HG02973 (cell line): Measurements from ENCODE around the gene ADARB2.
"Not testable (repeated sequence)": the region's sequence is repeated elsewhere in the genome, so short reads cannot be mapped to it uniquely, and the experiment has no call there.

ENCODE experiments used
- ATAC-seq: cut with Tn5 transposase; IDR thresholded peaks from one replicate; pipeline ENCODE4 v1.9.1; 2021; ENCODE audit warnings: moderate library complexity; ENCODE audit not compliant: unreplicated experiment

The ADARB2 gene

GRCh38 chr10:1552406-1552805 is 184.9 kb downstream of the ADARB2 start:
- no peak for ATAC-seq

GRCh38 chr10:1551636-1552338 is 185.5 kb downstream of the ADARB2 start:
- no peak for ATAC-seq

GRCh38 chr10:1550616-1551015 is 186.7 kb downstream of the ADARB2 start:
- no peak for ATAC-seq

- no peak for ATAC-seq
These were observed 187.1 kb downstream of the ADARB2 start for GRCh38 chr10:1550291-1550595.

GRCh38 chr10:1549591-1550290 is 187.6 kb downstream of the ADARB2 start:
- ATAC-seq: no peak

- ATAC-seq: no peak
These were observed 188.7 kb downstream of the ADARB2 start for GRCh38 chr10:1548596-1548995.

- ATAC-seq: no peak
These were observed 189.2 kb downstream of the ADARB2 start for GRCh38 chr10:1548146-1548545.

GRCh38 chr10:1546431-1547110 is 190.8 kb downstream of the ADARB2 start:
- no peak for ATAC-seq

GRCh38 chr10:1545524-1545923 is 191.8 kb downstream of the ADARB2 start:
- no peak for ATAC-seq

- no peak for ATAC-seq
These were observed 192.4 kb downstream of the ADARB2 start for GRCh38 chr10:1544929-1545328.

- no peak for ATAC-seq
These were observed 193.1 kb downstream of the ADARB2 start for GRCh38 chr10:1544209-1544673.

GRCh38 chr10:1543596-1543995 is 193.7 kb downstream of the ADARB2 start:
- no peak for ATAC-seq

GRCh38 chr10:1542941-1543340 is 194.4 kb downstream of the ADARB2 start:
- no peak for ATAC-seq

- no peak for ATAC-seq
These were observed 197.2 kb downstream of the ADARB2 start for GRCh38 chr10:1540144-1540543.

- no peak for ATAC-seq
These were observed 198.1 kb downstream of the ADARB2 start for GRCh38 chr10:1539216-1539615.

GRCh38 chr10:1538531-1539061 is 198.7 kb downstream of the ADARB2 start:
- ATAC-seq: no peak

- no peak for ATAC-seq
These were observed 199.2 kb downstream of the ADARB2 start for GRCh38 chr10:1538121-1538520.

GRCh38 chr10:1537449-1537848 is 199.9 kb downstream of the ADARB2 start:
- ATAC-seq: not testable (repeated sequence)

GRCh38 chr10:1536341-1536740 is 201.0 kb downstream of the ADARB2 start:
- ATAC-seq: no peak

- no peak for ATAC-seq
These were observed 201.9 kb downstream of the ADARB2 start for GRCh38 chr10:1535301-1535965.

GRCh38 chr10:1534820-1535219 is 202.5 kb downstream of the ADARB2 start:
- ATAC-seq: no peak
